Left lobe of liver (tissue), 2 donors: ENCODE measurements around the gene SLC2A11. TPM values are rescaled to one million over a fixed set of nuclear protein-coding genes. Genes with fewer than 3 reads are reported as not detected.
"Not testable (repeated sequence)": the region's sequence is repeated elsewhere in the genome, so short reads cannot be mapped to it uniquely, and the experiment has no call there.

Source experiments
- ATAC-seq: fragments of 200-7000 bp; cut with Tn5 transposase; one replicate; pipeline ENCODE4 v1.9.1; 2020; ENCODE audit warnings: mild to moderate bottlenecking, moderate library complexity
- DNase-seq: peaks from one replicate; pipeline ENCODE4 v3.0.0-alpha.2; 2020; ENCODE audit warnings: low spot score
- total RNA-seq: library from RNA; stranded (reverse); gene quantifications from one replicate; pipeline ENCODE4 v1.2.1, GENCODE V29; 2021
- donor health status: DM: no; HTN: no; CAD: no; lungs with moderate emphysema.
- donor health status: DM: no; HTN: yes; CAD: no.

SLC2A11 gene
- total RNA-seq, 1 donor from 2014 or later, result 6.8 TPM

DNA sequence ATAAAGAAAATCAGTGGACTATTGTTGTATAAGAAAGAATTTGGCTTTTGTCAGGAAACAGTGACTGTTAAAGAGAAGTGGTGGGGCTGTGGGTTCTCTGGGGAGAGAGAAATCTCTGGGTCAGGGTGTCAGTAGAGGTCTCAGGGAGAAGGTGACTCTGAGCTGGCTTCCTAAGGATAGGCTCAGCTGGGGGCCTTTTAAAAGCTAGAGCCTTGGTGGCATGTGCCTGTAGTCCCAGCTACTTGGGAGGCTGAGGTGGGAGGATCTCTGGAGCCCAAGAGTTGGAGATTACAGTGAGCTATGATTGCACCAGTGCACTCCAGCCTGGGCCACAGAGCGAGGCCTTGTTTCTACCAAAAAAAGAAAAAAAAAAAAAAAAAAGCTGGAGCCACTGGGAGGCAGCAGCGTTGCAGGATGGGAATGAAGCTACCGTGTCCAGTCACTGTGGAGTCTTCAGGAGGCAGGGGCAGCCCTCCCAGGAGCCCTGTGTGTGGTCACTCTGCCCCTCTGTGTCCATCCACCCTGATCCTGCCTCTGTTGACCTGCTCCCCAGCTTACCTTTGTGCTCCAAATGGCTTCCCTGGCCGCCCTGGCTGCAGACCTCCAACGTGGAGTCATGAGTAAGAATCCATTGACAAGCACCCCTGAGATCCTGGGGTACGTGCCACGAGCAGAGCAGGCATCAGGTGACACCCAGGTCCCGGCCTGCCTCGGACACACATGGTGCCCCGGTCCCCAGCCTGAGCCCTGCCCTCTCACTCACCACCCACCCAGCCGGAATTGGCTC lies 31.1 kb downstream of the SLC2A11 start:
- DNase-seq (no peak), ATAC-seq (peak; percentile 17)

DNA sequence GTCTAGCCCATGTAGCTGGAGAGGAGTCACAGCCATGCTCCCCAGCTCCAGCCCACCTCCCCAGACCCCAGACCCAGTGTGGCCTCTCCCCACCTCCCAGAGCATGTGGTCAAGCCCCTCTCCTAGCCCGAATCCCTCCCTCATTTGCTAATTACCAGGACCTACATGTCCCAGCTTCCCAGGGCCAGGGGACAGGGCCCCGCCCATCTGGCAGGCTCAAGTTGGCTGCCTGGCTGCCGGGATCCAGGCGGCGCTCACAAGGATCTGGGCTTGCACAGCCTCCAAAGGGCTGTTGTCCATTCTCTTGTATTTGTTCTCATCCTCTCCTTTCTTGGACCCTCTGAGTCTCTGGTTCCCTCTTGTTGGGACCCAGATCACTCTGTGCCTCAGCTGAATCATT lies 31.9 kb downstream of the SLC2A11 start:
- DNase-seq (no peak), ATAC-seq (peak; percentile 12)

DNA sequence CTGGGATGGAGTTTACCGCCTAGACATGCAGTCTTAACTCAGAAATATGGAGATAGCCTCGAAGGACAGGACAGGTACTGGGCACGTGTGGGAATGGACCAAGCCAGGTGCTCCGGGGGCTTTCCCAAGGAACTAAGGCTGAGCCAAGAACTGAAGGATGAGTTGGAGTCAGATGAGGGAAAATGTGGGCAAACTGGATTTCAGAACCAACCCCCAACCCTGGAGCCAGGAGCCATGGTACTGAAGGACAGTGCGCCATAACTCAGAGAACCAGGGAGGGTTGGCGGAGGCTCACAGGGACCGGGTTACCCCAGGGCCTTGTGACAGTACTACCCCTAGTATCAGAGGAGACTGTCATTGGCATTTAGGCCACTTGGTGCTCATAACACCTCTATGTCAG lies 34.1 kb downstream of the SLC2A11 start:
- DNase-seq, result no peak
- no peak for ATAC-seq

DNA sequence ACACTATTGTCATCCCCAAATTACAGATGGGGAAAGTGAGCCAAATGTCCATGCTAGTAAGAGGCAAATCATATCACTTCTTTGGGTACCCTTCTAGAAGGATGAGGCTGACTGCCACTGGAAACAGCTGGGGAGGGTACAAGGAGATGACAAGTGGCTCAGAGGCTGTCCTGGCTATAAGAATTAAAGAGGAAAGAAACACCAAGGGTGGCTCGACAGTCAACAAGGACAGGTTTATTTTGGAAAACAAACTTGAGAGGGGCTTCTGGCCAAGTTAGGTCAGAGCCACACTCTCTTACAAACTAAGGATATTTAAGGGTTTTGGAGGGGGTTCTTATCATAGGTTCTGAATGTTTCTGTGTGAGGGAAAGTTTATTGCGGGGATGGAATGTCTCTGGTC lies 34.5 kb downstream of the SLC2A11 start:
- no peak for ATAC-seq
- no peak for DNase-seq

DNA sequence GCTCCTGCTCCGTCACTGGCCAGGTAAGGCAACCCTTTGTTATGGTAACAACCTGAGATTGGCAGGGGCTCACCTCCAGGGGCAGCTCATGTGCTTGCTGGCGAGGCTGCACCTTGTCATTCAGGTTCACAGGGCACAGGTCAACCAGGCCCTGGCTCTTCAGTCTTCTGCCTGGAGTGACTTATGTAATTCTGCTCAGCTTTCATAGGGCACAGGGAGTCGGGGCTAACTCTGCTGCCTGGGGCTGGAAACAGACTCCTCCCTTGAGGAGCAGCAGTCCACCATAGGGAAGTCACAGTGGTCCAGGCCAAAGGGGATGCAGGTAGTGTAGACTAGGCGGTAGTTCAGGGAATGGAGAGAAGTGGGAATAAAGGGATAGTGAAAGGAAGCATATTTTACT lies 35.0 kb downstream of the SLC2A11 start:
- ATAC-seq (peak; percentile 51), DNase-seq (peak; percentile 82)

DNA sequence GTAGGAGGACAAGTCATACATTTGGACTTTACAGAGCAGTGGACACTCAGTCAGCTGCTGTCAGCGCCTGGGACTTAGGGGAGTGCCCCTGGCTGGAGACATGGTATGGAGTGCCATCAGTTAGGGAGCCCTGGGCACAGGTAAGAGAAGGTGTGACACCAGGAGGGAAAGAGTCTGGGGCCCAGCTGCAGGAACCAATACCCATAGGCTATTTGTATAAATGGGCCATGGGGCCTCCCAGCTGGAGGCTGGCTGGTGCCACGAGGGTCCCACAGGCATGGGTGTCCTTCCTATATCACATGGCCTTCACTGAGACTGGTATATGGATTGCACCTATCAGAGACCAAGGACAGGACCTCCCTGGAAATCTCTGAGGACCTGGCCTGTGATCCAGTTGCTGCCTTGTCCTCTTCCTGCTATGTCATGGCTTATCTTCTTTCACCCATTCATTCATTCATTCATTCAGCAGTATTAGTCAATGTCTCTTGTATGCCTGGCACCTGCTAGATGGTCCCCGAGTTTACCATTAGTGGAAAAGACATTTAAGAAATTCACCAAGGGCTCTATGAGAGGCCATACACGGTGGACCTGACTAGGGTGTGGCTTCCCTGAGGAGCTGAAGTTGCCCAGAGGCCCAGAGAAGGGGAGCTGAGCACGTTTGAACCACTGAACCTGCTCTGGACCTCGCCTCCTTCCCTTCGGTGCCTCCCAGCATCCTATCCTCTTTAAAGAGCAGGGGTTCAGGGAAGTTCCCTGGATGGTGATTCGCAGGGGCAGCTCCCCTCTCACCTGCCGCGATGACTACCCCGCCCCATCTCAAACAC lies 35.7 kb downstream of the SLC2A11 start:
- ATAC-seq, result peak; percentile 1

DNA sequence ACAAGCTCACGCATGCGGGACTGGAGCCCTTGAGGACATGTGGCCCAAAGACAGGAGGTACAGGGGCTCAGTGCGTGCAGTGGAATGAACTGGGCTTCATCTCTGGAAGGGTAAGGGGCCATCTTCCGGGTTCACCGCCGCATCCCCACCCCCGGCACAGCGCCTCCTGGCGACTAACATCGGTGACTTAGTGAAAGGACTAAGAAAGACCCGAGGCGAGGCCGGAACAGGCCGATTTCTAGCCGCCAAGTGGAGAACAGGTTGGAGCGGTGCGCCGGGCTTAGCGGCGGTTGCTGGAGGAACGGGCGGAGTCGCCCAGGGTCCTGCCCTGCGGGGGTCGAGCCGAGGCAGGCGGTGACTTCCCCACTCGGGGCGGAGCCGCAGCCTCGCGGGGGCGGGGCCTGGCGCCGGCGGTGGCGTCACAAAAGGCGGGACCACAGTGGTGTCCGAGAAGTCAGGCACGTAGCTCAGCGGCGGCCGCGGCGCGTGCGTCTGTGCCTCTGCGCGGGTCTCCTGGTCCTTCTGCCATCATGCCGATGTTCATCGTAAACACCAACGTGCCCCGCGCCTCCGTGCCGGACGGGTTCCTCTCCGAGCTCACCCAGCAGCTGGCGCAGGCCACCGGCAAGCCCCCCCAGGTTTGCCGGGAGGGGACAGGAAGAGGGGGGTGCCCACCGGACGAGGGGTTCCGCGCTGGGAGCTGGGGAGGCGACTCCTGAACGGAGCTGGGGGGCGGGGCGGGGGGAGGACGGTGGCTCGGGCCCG lies 36.5 kb downstream of the SLC2A11 start, which contains the start of gene MIF:
MIF (plus strand) TSS at position 439 of the 765 bp plus-strand sequence; CDS start at position 531, 92 bp downstream.
- DNase-seq (peak; percentile 93), ATAC-seq (peak; percentile 73)

More for the DNA sequence above, 35.7 kb downstream of the SLC2A11 start:
- no peak for DNase-seq

DNA sequence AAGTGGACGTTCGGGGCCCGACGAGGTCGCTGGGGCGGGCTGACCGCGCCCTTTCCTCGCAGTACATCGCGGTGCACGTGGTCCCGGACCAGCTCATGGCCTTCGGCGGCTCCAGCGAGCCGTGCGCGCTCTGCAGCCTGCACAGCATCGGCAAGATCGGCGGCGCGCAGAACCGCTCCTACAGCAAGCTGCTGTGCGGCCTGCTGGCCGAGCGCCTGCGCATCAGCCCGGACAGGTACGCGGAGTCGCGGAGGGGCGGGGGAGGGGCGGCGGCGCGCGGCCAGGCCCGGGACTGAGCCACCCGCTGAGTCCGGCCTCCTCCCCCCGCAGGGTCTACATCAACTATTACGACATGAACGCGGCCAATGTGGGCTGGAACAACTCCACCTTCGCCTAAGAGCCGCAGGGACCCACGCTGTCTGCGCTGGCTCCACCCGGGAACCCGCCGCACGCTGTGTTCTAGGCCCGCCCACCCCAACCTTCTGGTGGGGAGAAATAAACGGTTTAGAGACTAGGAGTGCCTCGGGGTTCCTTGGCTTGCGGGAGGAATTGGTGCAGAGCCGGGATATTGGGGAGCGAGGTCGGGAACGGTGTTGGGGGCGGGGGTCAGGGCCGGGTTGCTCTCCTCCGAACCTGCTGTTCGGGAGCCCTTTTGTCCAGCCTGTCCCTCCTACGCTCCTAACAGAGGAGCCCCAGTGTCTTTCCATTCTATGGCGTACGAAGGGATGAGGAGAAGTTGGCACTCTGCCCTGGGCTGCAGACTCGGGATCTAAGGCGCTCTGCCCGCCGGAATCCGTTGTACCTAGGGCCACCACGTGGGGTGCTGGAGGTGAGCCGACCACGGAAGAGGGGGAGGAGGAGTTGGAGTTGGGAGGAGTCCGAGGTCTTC lies 37.3 kb downstream of the SLC2A11 start:
- peak; percentile 62 for ATAC-seq
- peak; percentile 83 for DNase-seq

DNA sequence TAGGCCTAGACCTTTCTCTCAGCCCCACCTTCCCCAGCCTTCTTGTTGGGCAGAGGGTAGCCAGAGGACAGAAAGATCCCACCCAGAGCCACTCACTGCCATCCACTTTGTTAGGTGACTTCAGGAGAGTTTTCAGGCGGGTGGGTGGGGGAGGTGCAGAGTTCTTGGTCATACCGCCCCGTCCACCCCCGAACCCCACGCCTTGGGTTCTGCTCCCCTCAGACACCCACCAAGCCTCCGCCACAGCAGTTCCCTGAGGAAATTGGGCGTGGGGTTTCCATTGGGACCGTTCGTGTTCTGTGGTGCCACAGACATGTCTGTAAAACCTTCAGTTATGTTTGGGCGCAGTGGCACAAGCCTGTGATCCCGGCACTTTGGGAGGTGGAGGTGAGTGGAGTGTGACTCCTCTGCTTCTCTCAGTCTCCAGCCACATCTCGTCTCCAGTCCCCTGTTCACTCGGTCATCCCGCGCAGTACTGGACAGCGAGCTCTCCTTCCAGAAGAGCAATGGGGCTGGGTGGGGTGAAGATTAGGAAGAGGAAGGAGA lies 38.0 kb downstream of the SLC2A11 start:
- no peak for ATAC-seq

DNA sequence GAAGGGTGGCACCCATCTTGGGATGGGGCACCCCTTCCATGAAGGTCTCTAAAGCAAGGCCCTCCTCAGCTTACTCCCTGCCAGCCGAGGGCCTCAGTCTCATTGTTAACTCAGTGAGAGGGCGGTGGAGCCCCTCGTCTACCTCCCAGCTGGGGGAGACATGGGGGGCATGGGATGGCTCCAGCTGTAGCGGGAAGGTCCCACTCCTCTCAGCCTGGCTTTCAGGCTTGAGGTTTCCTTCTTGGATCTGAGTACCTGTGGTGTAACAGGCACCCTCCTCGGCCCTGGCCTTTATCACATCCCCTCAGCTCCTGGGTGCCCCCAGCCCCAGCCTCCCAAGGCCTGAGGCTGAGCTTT lies 38.5 kb downstream of the SLC2A11 start:
- DNase-seq (no peak), ATAC-seq (no peak)

More for the DNA sequence above, 38.0 kb downstream of the SLC2A11 start:
- DNase-seq, result no peak

DNA sequence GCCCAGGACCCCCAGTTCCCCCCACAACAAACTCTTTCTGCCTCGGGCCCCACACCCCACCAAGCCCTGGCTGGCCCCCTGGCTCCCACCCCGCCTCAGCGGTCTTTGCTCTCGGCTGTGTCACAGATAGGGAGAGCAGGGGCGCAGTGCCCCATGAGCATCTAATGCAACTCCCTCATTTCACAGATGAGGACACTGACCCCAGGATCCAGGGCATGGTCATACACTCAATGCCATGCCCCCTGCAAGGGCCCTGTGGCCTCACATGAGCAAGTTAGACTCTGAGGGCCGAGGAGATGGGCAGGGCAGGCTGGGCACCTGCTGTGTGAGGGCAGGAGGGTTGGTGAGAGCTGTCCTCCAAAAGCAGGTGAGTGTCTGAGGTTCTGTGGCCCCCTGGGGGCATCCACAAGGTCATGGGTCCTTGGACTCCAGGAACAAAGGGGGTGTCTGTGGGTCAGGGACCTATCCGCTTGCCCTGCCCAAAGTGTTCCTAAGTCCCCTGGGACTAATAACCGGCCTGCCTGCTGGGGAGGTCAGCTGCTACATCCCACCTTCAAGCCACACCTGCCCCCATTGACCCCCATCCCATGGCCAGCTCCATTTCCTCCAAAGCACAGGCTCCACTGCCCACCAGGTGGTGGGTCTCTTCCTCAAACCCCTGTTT lies 39.0 kb downstream of the SLC2A11 start:
- ATAC-seq, result no peak
- no peak for DNase-seq

DNA sequence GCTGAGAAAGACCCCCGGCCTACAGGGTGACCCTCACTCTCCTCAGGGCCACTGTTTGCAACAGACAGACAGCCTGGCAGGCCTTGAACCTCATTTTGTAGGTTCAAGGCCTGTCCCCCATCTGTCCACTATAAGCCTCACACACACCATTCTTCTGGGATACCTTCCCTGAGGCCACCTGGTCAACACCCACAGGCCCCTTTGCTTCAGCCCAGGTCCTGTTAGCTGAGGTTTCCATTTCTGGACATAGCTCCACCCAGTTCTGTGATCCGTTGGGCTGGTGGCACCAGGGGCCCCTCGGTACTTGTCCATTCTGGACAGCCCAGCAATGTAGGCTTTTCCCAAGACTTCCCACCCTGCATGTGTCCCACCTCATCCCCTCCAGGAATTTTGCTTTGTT lies 39.6 kb downstream of the SLC2A11 start:
- DNase-seq (no peak), ATAC-seq (no peak)

DNA sequence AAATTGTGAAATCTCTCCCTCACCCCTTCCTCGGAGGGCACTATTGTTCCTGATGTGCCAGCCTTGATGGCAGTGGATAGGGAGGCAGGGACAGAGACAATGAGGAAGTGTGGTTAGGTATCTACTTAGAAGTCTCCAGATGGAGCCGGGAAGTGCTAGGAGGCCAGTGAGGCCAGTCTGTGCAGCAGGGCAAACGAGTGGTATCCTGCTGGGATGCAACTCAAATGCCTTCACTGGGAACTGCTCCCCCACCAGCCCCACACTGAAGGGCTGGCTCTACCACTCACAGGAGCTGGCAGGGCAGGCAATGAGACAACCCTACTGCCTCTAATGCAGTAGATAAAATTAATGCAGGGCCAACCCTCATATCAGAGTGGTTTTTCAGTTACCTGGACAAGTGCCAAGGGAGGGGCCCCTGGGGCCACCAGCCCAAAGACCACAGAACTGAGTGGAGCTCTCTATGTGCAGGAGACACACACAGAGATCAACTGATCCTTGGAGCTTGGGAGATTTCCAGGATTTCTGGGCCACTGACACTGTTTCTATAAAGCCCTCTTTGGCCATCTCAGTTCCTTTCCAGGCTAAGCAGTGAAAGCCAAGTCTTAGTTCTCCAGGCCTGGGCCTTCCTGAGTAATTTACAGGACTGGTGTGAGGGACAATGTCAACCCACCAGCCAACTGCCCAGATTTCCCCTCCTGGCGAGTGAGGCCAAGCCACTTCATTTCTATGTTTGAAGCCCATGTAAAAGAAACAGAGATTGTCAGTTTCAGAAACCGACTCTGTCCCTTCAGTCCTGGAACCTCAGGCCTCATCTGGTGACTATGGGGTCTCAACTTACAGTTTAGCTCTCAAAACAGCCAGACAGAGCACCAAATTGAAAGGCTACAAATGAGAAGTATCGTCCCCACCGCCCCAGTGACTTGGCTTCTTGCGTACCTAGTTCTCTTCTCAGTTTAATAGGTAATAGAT lies 40.6 kb downstream of the SLC2A11 start:
- DNase-seq (no peak), ATAC-seq (no peak)

DNA sequence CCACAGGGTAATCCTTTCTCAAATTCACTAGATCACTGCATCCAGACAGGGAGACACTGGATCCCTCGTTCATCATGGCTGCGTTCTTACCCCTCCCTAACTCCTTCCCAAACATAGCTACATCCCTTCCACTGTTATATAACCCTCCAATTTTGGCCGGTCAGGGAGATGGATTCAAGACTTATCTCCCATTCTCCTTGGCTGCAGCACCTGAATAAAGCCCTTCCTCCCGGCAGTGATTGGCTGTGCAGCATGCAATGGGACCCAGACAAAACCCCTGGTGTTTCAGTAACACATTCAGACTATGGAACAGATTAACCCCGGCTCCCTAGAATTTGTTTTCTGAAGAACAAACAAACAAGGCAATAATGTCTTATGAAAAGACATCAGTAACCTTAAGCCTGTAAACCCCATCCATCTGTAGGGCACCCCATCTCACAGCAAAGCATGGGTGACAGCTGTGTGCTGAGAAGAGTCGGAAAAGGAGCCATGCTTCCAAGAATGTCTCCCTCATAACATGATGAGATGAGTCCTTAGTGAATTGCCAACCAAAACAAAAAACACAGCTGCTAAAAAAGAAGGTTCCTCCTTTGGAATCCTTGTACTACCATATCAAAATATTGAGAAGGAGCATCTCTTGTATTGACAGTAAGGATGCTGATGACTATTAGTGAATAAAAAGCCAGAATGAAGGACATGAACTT lies 41.5 kb downstream of the SLC2A11 start:
- ATAC-seq (no peak), DNase-seq (no peak)

DNA sequence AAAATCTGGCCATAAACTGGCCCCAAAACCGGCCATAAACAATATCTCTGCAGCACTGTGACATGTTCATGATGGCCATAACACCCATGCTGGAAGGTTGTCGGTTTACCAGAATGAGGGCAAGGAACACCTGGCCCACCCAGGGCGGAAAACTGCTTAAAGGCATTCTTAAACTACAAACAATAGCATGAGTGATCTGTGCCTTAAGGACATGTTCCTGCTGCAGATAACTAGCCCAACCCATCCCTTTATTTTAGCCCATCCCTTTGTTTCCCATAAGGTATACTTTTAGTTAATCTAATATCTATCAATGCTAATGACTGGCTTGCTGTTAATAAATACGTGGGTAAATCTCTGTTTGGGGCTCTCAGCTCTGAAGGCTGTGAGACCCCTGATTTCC lies 42.6 kb downstream of the SLC2A11 start:
- ATAC-seq, DNase-seq: not testable (repeated sequence)

DNA sequence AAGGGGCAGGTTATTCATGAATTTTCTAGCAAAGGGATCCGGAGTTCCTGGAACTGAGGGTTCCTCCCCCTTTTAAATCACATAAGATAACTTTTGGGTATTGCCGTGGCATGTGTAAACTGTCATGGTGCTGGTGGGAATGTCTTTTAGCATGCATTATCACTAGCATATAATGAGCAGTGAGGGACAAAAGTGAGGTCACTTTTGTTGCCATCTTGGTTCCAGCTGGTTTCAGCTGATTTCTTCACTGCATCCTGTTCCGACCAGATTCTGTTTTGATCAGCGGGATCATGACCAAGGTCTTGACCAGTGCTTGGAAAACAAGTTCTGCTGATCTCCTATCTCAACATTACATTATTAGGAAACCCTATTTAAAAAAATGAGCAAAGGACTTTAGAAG lies 43.9 kb downstream of the SLC2A11 start:
- no peak for ATAC-seq
- DNase-seq, result no peak

DNA sequence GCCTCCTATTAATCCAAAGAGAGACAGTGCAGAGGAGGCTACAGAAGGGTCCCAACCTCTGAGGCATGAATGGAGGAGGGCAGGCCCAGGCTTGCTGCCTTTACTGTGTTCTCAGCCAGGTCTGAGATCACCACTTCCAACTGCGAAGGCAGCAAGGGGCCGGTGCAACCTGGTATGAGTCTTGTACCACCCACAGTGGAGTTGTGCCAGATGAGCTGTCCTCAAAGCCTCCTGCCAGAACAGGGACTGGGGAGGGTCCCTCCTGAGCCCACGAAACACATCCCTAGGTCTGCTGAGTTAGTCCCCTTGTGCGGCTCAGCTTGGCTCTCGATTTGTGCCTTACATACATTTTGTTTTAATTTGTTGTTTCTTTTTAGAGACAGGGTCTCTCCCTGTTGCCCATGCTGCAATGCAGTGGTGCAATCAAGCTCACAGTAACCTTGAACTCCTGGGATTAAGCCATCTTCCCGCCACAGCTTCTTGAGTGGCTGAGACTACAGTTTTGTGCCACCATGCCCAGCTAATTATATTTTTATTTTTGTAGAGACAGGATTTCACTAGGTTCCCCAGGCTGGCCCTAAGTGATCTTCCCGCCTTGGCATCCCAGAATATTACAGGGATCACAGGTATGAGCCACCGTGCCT lies 45.8 kb downstream of the SLC2A11 start:
- ATAC-seq, result no peak
- no peak for DNase-seq
